Neural cell (in vitro differentiated cells): ENCODE results near the gene ALK. TPM values are rescaled to one million over a fixed set of nuclear protein-coding genes. Genes with fewer than 3 reads are reported as not detected.

Experiments
- H2AFZ ChIP-seq: fragments of 200-600, 300-800 bp; sonication (generic), shearing (Covaris generic); 2 replicates; pipeline ENCODE4 v1.6.0; 2014; ENCODE audit warnings: low read depth, mild to moderate bottlenecking, antibody characterized with exemption, low read length, moderate library complexity
- H3F3A ChIP-seq: fragments of 200-600 bp; shearing (Covaris generic); 2 replicates; pipeline ENCODE4 v1.6.1; 2016; ENCODE audit warnings: mild to moderate bottlenecking, moderate library complexity, mixed read lengths, antibody characterized with exemption, low read length; ENCODE audit not compliant: insufficient read depth, poor library complexity, severe bottlenecking
- H3K27ac ChIP-seq: fragments of 200-600, 300-800 bp; sonication (generic), shearing (Covaris generic); 2 replicates; pipeline ENCODE4 v1.5.1; 2014; ENCODE audit warnings: mild to moderate bottlenecking, low read length, moderate library complexity
- H3K27me3 ChIP-seq: fragments of 300-800, 200-600 bp; sonication (generic), shearing (Covaris generic); 2 replicates; pipeline ENCODE4 v1.6.0; 2014; ENCODE audit warnings: mild to moderate bottlenecking, low read depth, low read length, moderate library complexity; ENCODE audit not compliant: insufficient read depth
- H3K36me3 ChIP-seq: fragments of 300-800, 200-600 bp; sonication (generic), shearing (Covaris generic); 2 replicates; pipeline ENCODE4 v1.5.1; 2014; ENCODE audit warnings: mild to moderate bottlenecking, antibody characterized with exemption, low read length, moderate library complexity; ENCODE audit not compliant: insufficient read depth
- H3K4me2 ChIP-seq: fragments of 300-800, 200-600 bp; sonication (generic), shearing (Covaris generic); 2 replicates; pipeline ENCODE4 v1.6.0; 2014; ENCODE audit warnings: mild to moderate bottlenecking, low read length
- H3K4me3 ChIP-seq: fragments of 300-800, 200-600 bp; sonication (generic), shearing (Covaris generic); 2 replicates; pipeline ENCODE4 v1.5.1; 2014; ENCODE audit warnings: mild to moderate bottlenecking, low read length, moderate library complexity
- H3K79me2 ChIP-seq: fragments of 200-600 bp; shearing (Covaris generic); replicated peaks from 2 replicates; pipeline ENCODE4 v1.6.0; 2014; ENCODE audit warnings: mild to moderate bottlenecking, low read length, moderate library complexity; ENCODE audit not compliant: insufficient read depth
- H3K9ac ChIP-seq: fragments of 300-800, 200-600 bp; sonication (generic), shearing (Covaris generic); 2 replicates; pipeline ENCODE4 v1.6.1; 2016; ENCODE audit warnings: mild to moderate bottlenecking, low read length, mixed read lengths
- H3K9me2 ChIP-seq: fragments of 200-600 bp; shearing (Covaris generic); 2 replicates; pipeline ENCODE4 v1.6.1; 2016; ENCODE audit warnings: mild to moderate bottlenecking, low read length, mixed read lengths; ENCODE audit not compliant: insufficient read depth
- H3K9me3 ChIP-seq: fragments of 200-600, 300-800 bp; sonication (generic), shearing (Covaris generic); 2 replicates; pipeline ENCODE4 v1.6.1; 2016; ENCODE audit warnings: mild to moderate bottlenecking, mixed run types, low read length, moderate library complexity, mixed read lengths
- H4K20me1 ChIP-seq: fragments of 200-600 bp; shearing (Covaris generic); 2 replicates; pipeline ENCODE4 v1.6.1; 2016; ENCODE audit warnings: mild to moderate bottlenecking, mixed run types; ENCODE audit not compliant: insufficient read depth
- CTCF ChIP-seq: fragments of 450-650 bp; IDR thresholded peaks from 2 replicates; pipeline ENCODE4 v1.5.1; 2014; ENCODE audit warnings: antibody characterized with exemption, mild to moderate bottlenecking, moderate library complexity; ENCODE audit not compliant: poor library complexity, severe bottlenecking
- EP300 ChIP-seq: fragments of 450-650 bp; conservative IDR thresholded peaks from 2 replicates; pipeline ENCODE4 v1.6.1; 2014; ENCODE audit warnings: antibody characterized with exemption, mild to moderate bottlenecking, moderate library complexity; ENCODE audit not compliant: poor library complexity, severe bottlenecking
- EZH2 ChIP-seq: fragments of 200-600, 300-800 bp; shearing (Covaris generic), sonication (generic); IDR thresholded peaks from 2 replicates; pipeline ENCODE4 v1.6.1; 2014; ENCODE audit warnings: antibody characterized with exemption, low read length, borderline replicate concordance, mild to moderate bottlenecking; ENCODE audit not compliant: insufficient read depth, poor library complexity, severe bottlenecking
- MXI1 ChIP-seq: fragments of 450-650 bp; conservative IDR thresholded peaks from 2 replicates; pipeline ENCODE4 v1.6.1; 2014; ENCODE audit warnings: antibody characterized with exemption, mild to moderate bottlenecking; ENCODE audit not compliant: poor library complexity, severe bottlenecking
- POLR2AphosphoS5 ChIP-seq: IDR thresholded peaks from 2 replicates; pipeline ENCODE4 v1.6.1; 2012
- RAD21 ChIP-seq: fragments of 450-650 bp; conservative IDR thresholded peaks from 2 replicates; pipeline ENCODE4 v1.6.1; 2014; ENCODE audit warnings: antibody characterized with exemption, mild to moderate bottlenecking, moderate library complexity
- REST ChIP-seq: IDR thresholded peaks from 2 replicates; pipeline ENCODE4 v1.6.1; 2012; ENCODE audit warnings: borderline replicate concordance
- SMC3 ChIP-seq: fragments of 450-650 bp; conservative IDR thresholded peaks from 2 replicates; pipeline ENCODE4 v1.6.1; 2014; ENCODE audit warnings: antibody characterized with exemption, mild to moderate bottlenecking, moderate library complexity; ENCODE audit not compliant: poor library complexity
- TAF1 ChIP-seq: IDR thresholded peaks from 2 replicates; pipeline ENCODE4 v1.6.1; 2012; ENCODE audit warnings: low read depth
- polyA plus RNA-seq: library from polyadenylated mRNA; depleted of rRNA; stranded (reverse); fragments of >200 nt; gene quantifications from 2 replicates; pipeline ENCODE4 v1.2.3, GENCODE V29; 2014

The ALK gene
- polyA plus RNA-seq, 1 donor from 2014 or later: 7.1 TPM

DNA sequence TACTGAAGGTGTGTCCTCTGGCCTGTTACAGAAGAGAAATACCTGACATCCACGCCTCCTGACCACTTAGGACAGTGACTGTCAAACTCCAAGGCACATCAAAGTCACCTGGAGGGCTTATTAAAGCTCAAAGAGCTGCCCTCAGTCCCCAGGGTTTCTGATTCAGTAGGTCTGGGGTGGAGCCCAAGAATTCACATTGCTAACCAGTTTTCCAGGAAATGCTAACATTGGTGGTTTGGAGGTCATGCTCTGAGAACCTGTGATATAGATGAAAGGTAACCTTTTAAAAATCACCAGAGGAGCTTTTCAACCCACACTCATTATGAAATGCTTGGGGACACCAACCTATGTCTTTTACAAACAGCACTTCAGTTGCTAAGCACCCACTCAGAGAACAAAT is 172.3 kb downstream of the ALK start:
- H3K9me2 ChIP-seq: no peaks in the 10 kb centered on the region
- TF ChIP-seq TAF1: no peak
- no peak for TF ChIP-seq MXI1
- TF ChIP-seq REST: no peak
- no peak for TF ChIP-seq EP300
- TF ChIP-seq CTCF: no peak
- TF ChIP-seq RAD21: no peak
- no peak for TF ChIP-seq POLR2AphosphoS5
- no peak for TF ChIP-seq SMC3
- TF ChIP-seq EZH2: no peak
- no peaks in the 10 kb centered on the region for H3K9me3 ChIP-seq
- H3K27ac ChIP-seq: no peak overlapping the region
- H3F3A ChIP-seq: no peaks in the 10 kb centered on the region
- H2AFZ ChIP-seq: no peak overlapping the region
- H3K9ac ChIP-seq: no peak overlapping the region
- no peaks in the 10 kb centered on the region for H3K36me3 ChIP-seq
- H3K4me2 ChIP-seq: no peak overlapping the region
- no peak overlapping the region for H3K4me3 ChIP-seq
- no peaks in the 10 kb centered on the region for H4K20me1 ChIP-seq
- H3K79me2 ChIP-seq: no peaks in the 10 kb centered on the region
- no peaks in the 10 kb centered on the region for H3K27me3 ChIP-seq

DNA sequence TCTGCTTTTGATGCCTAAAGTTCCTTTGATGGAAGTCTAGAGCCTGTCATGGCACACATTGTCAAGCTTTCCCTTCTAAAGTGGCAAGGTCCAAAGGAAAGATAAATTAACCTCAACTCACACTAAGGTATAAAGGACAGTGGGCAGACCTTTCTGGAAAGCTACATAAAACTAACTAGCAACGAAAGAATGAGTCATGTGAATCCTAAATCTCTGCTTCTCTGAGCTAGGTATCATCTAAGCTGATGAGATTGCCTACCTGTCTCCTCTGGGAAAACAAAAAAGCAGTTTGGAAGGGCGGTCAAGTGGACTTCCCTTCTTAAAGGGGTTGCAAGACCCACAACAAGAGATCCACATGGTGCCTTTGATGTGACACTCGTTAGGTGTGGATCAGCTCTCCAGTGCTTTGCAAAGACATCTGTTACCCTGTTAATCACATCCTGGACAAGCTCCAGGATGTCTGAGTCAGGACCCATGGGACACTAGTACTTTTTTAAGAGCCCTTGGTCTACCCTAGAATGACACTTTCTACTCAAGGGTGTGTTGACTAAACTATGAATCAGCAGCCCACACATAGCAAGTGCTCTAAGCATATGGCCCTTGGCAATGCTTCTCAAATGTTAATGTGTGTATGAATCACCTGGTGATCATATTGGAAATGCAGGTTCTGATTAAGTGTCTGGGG is 173.5 kb downstream of the ALK start:
- TF ChIP-seq REST: no peak
- TF ChIP-seq MXI1: no peak
- TF ChIP-seq RAD21: no peak
- TF ChIP-seq TAF1: no peak
- TF ChIP-seq CTCF: no peak
- TF ChIP-seq EZH2: no peak
- TF ChIP-seq EP300: no peak
- no peak for TF ChIP-seq POLR2AphosphoS5
- TF ChIP-seq SMC3: no peak
- no peaks in the 10 kb centered on the region for H3K9me2 ChIP-seq
- no peak overlapping the region for H3K9ac ChIP-seq
- no peaks in the 10 kb centered on the region for H3K79me2 ChIP-seq
- H3K9me3 ChIP-seq: no peaks in the 10 kb centered on the region
- no peak overlapping the region for H3K4me3 ChIP-seq
- H3K36me3 ChIP-seq: no peaks in the 10 kb centered on the region
- H3K27me3 ChIP-seq: no peaks in the 10 kb centered on the region
- no peak overlapping the region for H3K4me2 ChIP-seq
- no peak overlapping the region for H2AFZ ChIP-seq
- no peaks in the 10 kb centered on the region for H4K20me1 ChIP-seq
- H3K27ac ChIP-seq: no peak overlapping the region
- no peaks in the 10 kb centered on the region for H3F3A ChIP-seq
